Smooth muscle cell (in vitro differentiated cells): ENCODE measurements around the gene WNT9B. TPM values are rescaled to one million over a fixed set of nuclear protein-coding genes. Genes with fewer than 3 reads are reported as not detected.

Experiments used
- DNase-seq: peaks from one replicate; lab custom pipeline; 2025; ENCODE audit not compliant: unreplicated experiment; lab: John Stamatoyannopoulos, UW
- H2AFZ ChIP-seq: fragments of 200-600 bp; sonication (generic); 2 replicates; pipeline ENCODE4 v1.6.0; 2016; ENCODE audit warnings: antibody characterized with exemption, low read depth, mild to moderate bottlenecking
- H3F3A ChIP-seq: fragments of 200-600 bp; sonication (generic); 2 replicates; pipeline ENCODE4 v1.6.0; 2017; ENCODE audit warnings: antibody characterized with exemption, low read depth
- H3K27ac ChIP-seq: fragments of 200-600 bp; sonication (generic); 2 replicates; pipeline ENCODE4 v1.5.1; 2016; ENCODE audit warnings: low read depth, mild to moderate bottlenecking
- H3K27me3 ChIP-seq: fragments of 200-600 bp; sonication (generic); 2 replicates; pipeline ENCODE4 v1.6.1; 2016; ENCODE audit warnings: low read depth, mild to moderate bottlenecking
- H3K36me3 ChIP-seq: fragments of 200-600 bp; sonication (generic); 2 replicates; pipeline ENCODE4 v1.5.1; 2016; ENCODE audit warnings: low read depth
- H3K4me1 ChIP-seq: fragments of 200-600 bp; sonication (generic); 2 replicates; pipeline ENCODE4 v1.5.1; 2016; ENCODE audit warnings: low read depth
- H3K4me2 ChIP-seq: fragments of 200-600 bp; sonication (generic); 2 replicates; pipeline ENCODE4 v1.6.0; 2016; ENCODE audit warnings: mild to moderate bottlenecking
- H3K4me3 ChIP-seq: fragments of 200-600 bp; sonication (generic); 2 replicates; pipeline ENCODE4 v1.5.1; 2016; ENCODE audit warnings: mild to moderate bottlenecking
- H3K79me2 ChIP-seq: fragments of 200-600 bp; sonication (generic); 2 replicates; pipeline ENCODE4 v1.6.0; 2016; ENCODE audit warnings: low read depth, mild to moderate bottlenecking
- H3K9ac ChIP-seq: fragments of 200-600 bp; sonication (generic); 2 replicates; pipeline ENCODE4 v1.6.0; 2016; ENCODE audit warnings: low read depth
- H3K9me3 ChIP-seq: fragments of 200-600 bp; sonication (generic); replicated peaks from 2 replicates; pipeline ENCODE4 v1.5.1; 2016; ENCODE audit warnings: low read depth
- H4K20me1 ChIP-seq: fragments of 200-600 bp; sonication (generic); 2 replicates; pipeline ENCODE4 v1.6.0; 2016; ENCODE audit warnings: low read depth
- CTCF ChIP-seq: fragments of 200-600 bp; sonication (generic); IDR thresholded peaks from 2 replicates; pipeline ENCODE4 v1.5.1; 2017; ENCODE audit warnings: borderline replicate concordance, mild to moderate bottlenecking, antibody characterized with exemption; ENCODE audit not compliant: insufficient read depth, poor library complexity, severe bottlenecking
- WGBS: methylation state at CpG from one replicate; pipeline ENCODE4 v1.1.7; 2016; ENCODE audit warnings: low lambda C conversion rate; 5-methylcytosine and 5-hydroxymethylcytosine counted together
- polyA plus RNA-seq: library from polyadenylated mRNA; unstranded; fragments of >200 nt; fragmentation: Nextera tagmentation; extraction: Ambion mirVana; gene quantifications from 2 replicates; pipeline ENCODE4 v1.2.1, GENCODE V29; 2016
- total RNA-seq: library from RNA; depleted of rRNA; stranded (reverse); fragments of >200 nt; gene quantifications from 2 replicates; pipeline ENCODE4 v1.2.3, GENCODE V29; 2014

Gene WNT9B
- total and polyA plus RNA-seq, 2 experiments from 2014 or later: not detected

GRCh38 chr17:46857600-46857999 is 6.2 kb downstream of the WNT9B start:
- Histone ChIP-seq H3K27me3 (no peaks in the 10 kb centered on the region), H3K4me2 (no peak overlapping the region), H3K4me1 (no peaks in the 10 kb centered on the region), H2AFZ (no peak overlapping the region), H4K20me1 (no peaks in the 10 kb centered on the region), H3F3A (no peaks in the 10 kb centered on the region), H3K27ac (no peak overlapping the region), H3K4me3 (no peak overlapping the region), H3K9me3 (no peaks in the 10 kb centered on the region), H3K9ac (no peak overlapping the region), H3K79me2 (no peaks in the 10 kb centered on the region), H3K36me3 (no peaks in the 10 kb centered on the region)
- TF ChIP-seq CTCF: no peak
- 96% methylated on average over 1 of the region's 1 CpG for WGBS
- no peak for DNase-seq

- Histone ChIP-seq H3K36me3 (no peaks in the 10 kb centered on the region), H3K4me3 (no peak overlapping the region)
- 69% methylated on average over 5 of the region's 5 CpGs for WGBS
These were observed 8.6 kb downstream of the WNT9B start for GRCh38 chr17:46859996-46860395.

GRCh38 chr17:46862949-46863348 is 11.6 kb downstream of the WNT9B start:
- H3K9me3 ChIP-seq: no peaks in the 10 kb centered on the region
- H4K20me1 ChIP-seq: no peaks in the 10 kb centered on the region
- no peak for DNase-seq
- TF ChIP-seq CTCF: no peak
- H3K4me3 ChIP-seq: no peak overlapping the region
- no peak overlapping the region for H3K4me2 ChIP-seq
- H3K79me2 ChIP-seq: no peaks in the 10 kb centered on the region
- H3K27me3 ChIP-seq: no peaks in the 10 kb centered on the region
- no peak overlapping the region for H3K27ac ChIP-seq
- H2AFZ ChIP-seq: no peak overlapping the region
- H3F3A ChIP-seq: no peaks in the 10 kb centered on the region
- H3K4me1 ChIP-seq: no peaks in the 10 kb centered on the region
- WGBS: 67% methylated on average over 13 of the region's 13 CpGs
- no peaks in the 10 kb centered on the region for H3K36me3 ChIP-seq
- no peak overlapping the region for H3K9ac ChIP-seq

More at GRCh38 chr17:46859996-46860395, 8.6 kb downstream of the WNT9B start:
- Histone ChIP-seq H3K27ac (no peak overlapping the region), H3K4me1 (no peaks in the 10 kb centered on the region), H2AFZ (no peak overlapping the region), H3K79me2 (no peaks in the 10 kb centered on the region), H3F3A (no peaks in the 10 kb centered on the region), H4K20me1 (no peaks in the 10 kb centered on the region), H3K9me3 (no peaks in the 10 kb centered on the region), H3K9ac (no peak overlapping the region), H3K27me3 (no peaks in the 10 kb centered on the region), H3K4me2 (no peak overlapping the region)
- DNase-seq: no peak
- TF ChIP-seq CTCF: no peak

GRCh38 chr17:46863383-46864121 is 12.2 kb downstream of the WNT9B start:
- Histone ChIP-seq H3F3A (no peaks in the 10 kb centered on the region), H3K9ac (no peak overlapping the region), H3K36me3 (no peaks in the 10 kb centered on the region), H3K4me2 (no peak overlapping the region), H3K9me3 (no peaks in the 10 kb centered on the region), H3K79me2 (no peaks in the 10 kb centered on the region), H3K4me3 (no peak overlapping the region), H2AFZ (no peak overlapping the region), H3K27ac (no peak overlapping the region), H3K27me3 (no peaks in the 10 kb centered on the region), H4K20me1 (no peaks in the 10 kb centered on the region), H3K4me1 (no peaks in the 10 kb centered on the region)
- WGBS: 89% methylated on average over 8 of the region's 8 CpGs
- TF ChIP-seq CTCF: no peak
- no peak for DNase-seq
